ENCODE measurements around the gene AASDH.

AASDH gene

DNA sequence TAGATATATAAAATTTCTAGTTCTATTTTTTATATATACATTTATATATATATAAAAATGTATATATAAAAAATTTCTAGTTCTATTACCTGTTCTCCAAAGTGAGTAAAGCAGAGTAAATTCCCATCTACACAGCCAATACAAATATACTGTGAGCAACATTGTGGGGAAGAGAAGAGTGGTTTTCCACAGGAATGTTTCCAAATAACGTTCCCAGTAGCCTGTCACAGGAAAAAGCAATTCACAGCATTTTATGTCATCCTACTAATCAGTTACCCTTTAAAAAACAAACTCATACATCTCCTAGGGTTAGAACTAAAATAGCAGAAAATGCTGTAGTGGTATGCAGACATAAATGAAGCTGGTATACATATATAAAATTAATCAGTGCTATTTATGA lies 44.5 kb downstream of the AASDH start:
- DNase-seq (ENCODE audit: low read depth) = peak; percentile 14
- TF ChIP-seq, protein P1, sequence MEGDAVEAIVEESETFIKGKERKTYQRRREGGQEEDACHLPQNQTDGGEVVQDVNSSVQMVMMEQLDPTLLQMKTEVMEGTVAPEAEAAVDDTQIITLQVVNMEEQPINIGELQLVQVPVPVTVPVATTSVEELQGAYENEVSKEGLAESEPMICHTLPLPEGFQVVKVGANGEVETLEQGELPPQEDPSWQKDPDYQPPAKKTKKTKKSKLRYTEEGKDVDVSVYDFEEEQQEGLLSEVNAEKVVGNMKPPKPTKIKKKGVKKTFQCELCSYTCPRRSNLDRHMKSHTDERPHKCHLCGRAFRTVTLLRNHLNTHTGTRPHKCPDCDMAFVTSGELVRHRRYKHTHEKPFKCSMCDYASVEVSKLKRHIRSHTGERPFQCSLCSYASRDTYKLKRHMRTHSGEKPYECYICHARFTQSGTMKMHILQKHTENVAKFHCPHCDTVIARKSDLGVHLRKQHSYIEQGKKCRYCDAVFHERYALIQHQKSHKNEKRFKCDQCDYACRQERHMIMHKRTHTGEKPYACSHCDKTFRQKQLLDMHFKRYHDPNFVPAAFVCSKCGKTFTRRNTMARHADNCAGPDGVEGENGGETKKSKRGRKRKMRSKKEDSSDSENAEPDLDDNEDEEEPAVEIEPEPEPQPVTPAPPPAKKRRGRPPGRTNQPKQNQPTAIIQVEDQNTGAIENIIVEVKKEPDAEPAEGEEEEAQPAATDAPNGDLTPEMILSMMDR (conservative IDR thresholded peaks at IDR 0.05; ENCODE audit: low read length) = no peak
- H3K4me3 ChIP-seq (ENCODE audit: low read length) = no peak overlapping the region

DNA sequence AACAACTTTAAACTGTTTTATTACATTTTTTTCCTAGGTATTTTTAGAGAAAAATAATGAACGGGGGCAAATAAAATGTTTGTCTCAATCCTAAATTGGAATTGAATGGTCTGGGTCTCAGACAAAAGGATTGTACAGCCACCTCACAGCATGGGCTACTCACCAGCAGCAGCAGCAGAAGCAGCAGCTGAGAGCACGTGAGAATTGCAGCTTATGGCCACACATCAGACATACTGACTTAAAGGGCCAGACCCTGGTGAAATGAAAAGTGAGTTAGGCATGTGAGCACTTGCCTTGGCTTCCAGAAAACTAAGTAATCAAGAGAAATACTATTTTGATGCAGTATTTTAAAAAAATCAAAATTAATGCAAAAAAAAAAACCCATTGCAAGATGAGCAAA lies 56.6 kb downstream of the AASDH start:
- no peak for DNase-seq (ENCODE audit: low read depth)
- TF ChIP-seq, protein P1 (conservative IDR thresholded peaks at IDR 0.05; ENCODE audit: low read length) = no peak
- no peak overlapping the region for H3K4me3 ChIP-seq (ENCODE audit: low read length)

DNA sequence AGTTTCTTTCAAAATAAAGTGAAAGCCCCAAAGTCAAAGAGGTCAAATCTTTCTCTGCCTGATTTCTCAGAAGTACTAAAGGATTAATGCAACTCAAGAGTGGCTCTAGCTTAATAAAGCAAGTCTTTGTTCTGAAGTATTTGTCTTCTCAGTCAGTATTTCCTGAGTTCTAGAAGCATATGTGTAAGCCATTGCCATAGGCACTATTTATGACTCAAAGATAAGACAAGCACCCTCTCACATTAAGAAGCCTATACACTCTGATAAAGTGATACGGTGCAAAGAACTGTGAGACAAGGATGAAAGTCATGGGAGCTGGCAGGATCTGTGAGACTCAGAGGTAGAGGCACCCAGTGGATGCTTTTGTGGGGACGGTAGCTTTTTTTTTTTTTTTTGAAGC lies 60.9 kb downstream of the AASDH start:
- no peak for DNase-seq (ENCODE audit: low read depth)
- TF ChIP-seq, protein P1 (conservative IDR thresholded peaks at IDR 0.05; ENCODE audit: low read length) = no peak
- H3K4me3 ChIP-seq (ENCODE audit: low read length) = no peak overlapping the region

DNA sequence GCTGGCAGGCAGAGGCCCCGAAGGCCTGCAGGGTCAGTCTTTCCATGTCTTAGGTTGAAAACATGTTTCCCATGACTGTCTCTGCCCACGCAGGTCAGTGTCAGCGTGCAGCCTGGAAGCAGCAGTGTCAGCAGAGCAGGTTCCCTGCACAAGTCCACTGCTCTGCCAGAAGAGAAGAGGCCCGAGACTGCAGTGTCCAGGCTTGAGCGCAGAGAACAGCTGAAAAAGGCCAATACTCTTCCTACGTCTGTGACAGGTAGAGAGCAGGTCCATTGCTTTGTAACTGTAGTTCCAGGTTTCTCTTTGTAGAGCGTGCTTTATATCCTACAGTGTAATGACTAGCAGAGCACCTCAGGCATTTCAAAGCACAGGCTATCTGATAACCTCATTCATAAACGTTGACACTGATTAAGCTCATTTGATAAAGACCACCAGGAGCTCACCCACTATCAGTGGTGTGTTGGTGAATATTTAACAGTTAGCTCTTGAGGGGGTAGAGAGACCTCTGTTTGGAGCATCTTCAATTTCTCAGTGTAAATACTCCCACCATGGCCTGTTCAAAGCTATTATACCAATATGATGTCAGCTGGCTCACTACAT lies 63.2 kb downstream of the AASDH start:
- TF ChIP-seq, protein P1 (conservative IDR thresholded peaks at IDR 0.05; ENCODE audit: low read length) = no peak
- H3K4me3 ChIP-seq (ENCODE audit: low read length) = no peak overlapping the region
- DNase-seq (ENCODE audit: low read depth) = no peak

DNA sequence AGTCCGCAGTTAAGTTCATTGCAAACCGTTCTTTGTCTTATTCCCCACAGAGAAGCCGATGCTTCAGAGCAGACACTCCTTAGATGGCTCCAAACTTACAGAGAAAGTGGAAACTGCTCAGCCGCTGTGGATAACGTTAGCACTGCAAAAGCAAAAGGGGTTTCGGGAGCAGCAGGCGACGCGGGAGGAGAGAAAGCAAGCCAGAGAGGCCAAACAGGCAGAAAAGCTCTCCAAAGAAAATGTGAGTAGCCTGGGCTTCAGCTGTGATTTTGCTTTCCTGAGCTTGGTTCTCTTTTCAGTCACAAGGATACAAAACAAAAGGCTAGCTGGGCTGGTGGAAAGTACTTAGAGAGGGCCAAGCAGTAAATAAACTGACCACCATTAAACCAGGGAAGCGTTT lies 64.0 kb downstream of the AASDH start:
- no peak overlapping the region for H3K4me3 ChIP-seq (ENCODE audit: low read length)
- TF ChIP-seq, protein P1 (conservative IDR thresholded peaks at IDR 0.05; ENCODE audit: low read length) = no peak
- no peak for DNase-seq (ENCODE audit: low read depth)

DNA sequence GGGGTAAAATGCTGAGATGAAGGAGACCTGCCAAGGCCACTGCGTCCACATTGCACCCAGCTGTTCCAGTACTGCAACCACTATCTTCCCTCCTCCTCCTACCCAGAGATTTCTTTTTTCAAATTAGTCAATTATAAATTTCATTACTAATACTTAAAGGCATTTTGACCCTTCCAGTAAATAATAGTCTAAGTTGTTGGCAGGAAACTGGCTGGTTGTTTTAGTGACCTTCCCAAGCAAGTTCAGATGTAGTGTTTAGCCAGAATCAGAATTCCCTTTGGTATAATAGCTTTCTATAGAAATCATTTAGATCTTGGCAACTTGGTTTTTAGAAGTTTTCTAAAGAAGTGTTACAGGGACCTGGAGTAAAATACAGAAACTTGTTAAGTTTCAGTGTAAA lies 66.0 kb downstream of the AASDH start:
- TF ChIP-seq, protein P1 (conservative IDR thresholded peaks at IDR 0.05; ENCODE audit: low read length) = no peak
- no peak for DNase-seq (ENCODE audit: low read depth)
- no peak overlapping the region for H3K4me3 ChIP-seq (ENCODE audit: low read length)

DNA sequence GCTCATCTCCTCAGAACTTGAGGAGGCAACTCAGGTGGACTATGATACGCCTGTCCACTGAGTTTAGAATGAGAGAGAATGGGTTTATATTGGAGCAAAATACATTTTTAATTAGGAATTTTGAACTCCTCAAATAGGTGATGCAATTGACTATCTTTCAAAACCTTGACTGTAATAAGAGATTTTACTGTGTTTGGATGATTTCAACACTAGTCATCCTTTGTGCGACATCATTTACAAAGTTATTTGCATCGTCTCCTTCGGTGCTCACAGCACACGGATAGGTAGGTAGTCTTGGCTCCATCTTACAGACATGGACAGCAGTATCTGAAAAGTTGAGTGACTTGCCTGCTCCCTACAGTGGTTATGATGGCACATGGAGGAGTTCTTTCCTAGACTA lies 67.0 kb downstream of the AASDH start:
- H3K4me3 ChIP-seq (ENCODE audit: low read length) = no peak overlapping the region
- peak; percentile 9 for DNase-seq (ENCODE audit: low read depth)
- TF ChIP-seq, protein P1 (conservative IDR thresholded peaks at IDR 0.05; ENCODE audit: low read length) = no peak
